GM19455 (cell line): ENCODE data around the gene IRX6.

ENCODE experiments used
- ATAC-seq: cut with Tn5 transposase; IDR thresholded peaks from one replicate; pipeline ENCODE4 v1.9.1; 2021; ENCODE audit not compliant: unreplicated experiment

IRX6 gene

GRCh38 chr16:55323637-55324271 is at the start of gene IRX6:
Gene IRX6 (plus strand): TSS chr16:55324203. CDS start chr16:55325092, 889 bp downstream.
- ATAC-seq: no peak

- no peak for ATAC-seq
These were observed 49.6 kb upstream of the IRX6 start for GRCh38 chr16:55274391-55274790.

GRCh38 chr16:55275167-55275566 is 48.8 kb upstream of the IRX6 start:
- ATAC-seq: no peak

GRCh38 chr16:55275869-55276268 is 48.1 kb upstream of the IRX6 start:
- no peak for ATAC-seq

- no peak for ATAC-seq
These were observed 46.5 kb upstream of the IRX6 start for GRCh38 chr16:55277536-55277935.

- no peak for ATAC-seq
These were observed 44.4 kb upstream of the IRX6 start for GRCh38 chr16:55279598-55279997.

GRCh38 chr16:55280587-55280986 is 43.4 kb upstream of the IRX6 start:
- ATAC-seq: no peak

- ATAC-seq: no peak
These were observed 41.6 kb upstream of the IRX6 start for GRCh38 chr16:55282441-55282840.

GRCh38 chr16:55283812-55284717 is 39.9 kb upstream of the IRX6 start:
- ATAC-seq: no peak

- no peak for ATAC-seq
These were observed 39.3 kb upstream of the IRX6 start for GRCh38 chr16:55284718-55285099.

- no peak for ATAC-seq
These were observed 38.4 kb upstream of the IRX6 start for GRCh38 chr16:55285586-55285985.

- ATAC-seq: no peak
These were observed 34.6 kb upstream of the IRX6 start for GRCh38 chr16:55289353-55289752.

- no peak for ATAC-seq
These were observed 32.2 kb upstream of the IRX6 start for GRCh38 chr16:55291847-55292246.

- ATAC-seq: no peak
These were observed 31.5 kb upstream of the IRX6 start for GRCh38 chr16:55292491-55292890.

GRCh38 chr16:55294129-55294528 is 29.9 kb upstream of the IRX6 start:
- no peak for ATAC-seq

- ATAC-seq: no peak
These were observed 29.1 kb upstream of the IRX6 start for GRCh38 chr16:55294931-55295342.

- no peak for ATAC-seq
These were observed 26.7 kb upstream of the IRX6 start for GRCh38 chr16:55297062-55297909.

- ATAC-seq: no peak
These were observed 26.0 kb upstream of the IRX6 start for GRCh38 chr16:55297910-55298479.

GRCh38 chr16:55301385-55302008 is 22.5 kb upstream of the IRX6 start:
- ATAC-seq: no peak

GRCh38 chr16:55302635-55303034 is 21.4 kb upstream of the IRX6 start:
- no peak for ATAC-seq

- no peak for ATAC-seq
These were observed 15.0 kb upstream of the IRX6 start for GRCh38 chr16:55308973-55309372.
